GM18511 (cell line): ENCODE measurements around the gene CHRM3.

Source experiments
- ATAC-seq: cut with Tn5 transposase; IDR thresholded peaks from one replicate; pipeline ENCODE4 v1.9.1; 2021; ENCODE audit warnings: mild to moderate bottlenecking, moderate library complexity; ENCODE audit not compliant: unreplicated experiment

CHRM3 gene

DNA sequence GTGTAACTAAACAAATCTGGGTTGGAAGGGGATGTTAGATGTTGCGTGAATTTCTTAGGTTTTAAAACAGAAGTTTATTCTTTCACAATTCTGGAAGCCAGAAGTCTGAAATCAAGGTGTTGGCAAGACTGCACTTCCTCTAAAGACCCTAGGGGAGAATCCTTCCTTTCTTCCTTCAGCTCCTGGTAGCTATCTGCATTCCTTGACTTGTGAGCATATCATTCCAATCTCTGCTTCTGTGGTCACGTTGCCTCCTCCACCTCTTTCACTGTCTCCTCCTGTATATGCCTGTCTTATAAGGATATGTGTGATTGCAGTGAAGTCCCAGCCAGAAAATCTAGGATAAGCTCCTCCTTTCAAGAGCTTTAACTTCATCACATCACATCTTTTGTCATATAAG is 7.7 kb downstream of the CHRM3 start:
- no peak for ATAC-seq

DNA sequence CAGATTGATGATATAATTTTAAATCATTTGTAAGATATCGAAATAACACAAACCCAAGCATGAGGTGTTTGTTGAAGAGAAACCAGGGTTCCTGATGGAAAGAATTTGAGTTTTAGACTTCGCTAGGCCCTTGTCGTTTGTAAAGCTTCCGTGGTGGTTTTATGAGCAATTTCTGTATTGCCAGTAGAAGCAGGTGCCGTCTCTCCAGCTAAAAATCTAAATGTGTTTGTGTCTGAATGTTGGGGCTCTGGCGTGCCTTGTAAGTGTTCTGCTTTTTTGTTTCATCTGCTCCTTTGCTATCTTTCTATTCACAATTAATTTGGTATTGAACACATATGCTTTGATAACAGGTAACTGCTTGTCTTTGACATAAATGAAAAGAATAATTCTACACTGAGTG is 27.5 kb downstream of the CHRM3 start:
- no peak for ATAC-seq

- ATAC-seq, result no peak
Measured at GRCh38 chr1:239417221-239417620, 30.9 kb downstream of the CHRM3 start.

- ATAC-seq, result peak; percentile 45
Measured at GRCh38 chr1:239417986-239418640, 31.7 kb downstream of the CHRM3 start.

- ATAC-seq, result no peak
Measured at GRCh38 chr1:239418681-239419080, 32.3 kb downstream of the CHRM3 start.

DNA sequence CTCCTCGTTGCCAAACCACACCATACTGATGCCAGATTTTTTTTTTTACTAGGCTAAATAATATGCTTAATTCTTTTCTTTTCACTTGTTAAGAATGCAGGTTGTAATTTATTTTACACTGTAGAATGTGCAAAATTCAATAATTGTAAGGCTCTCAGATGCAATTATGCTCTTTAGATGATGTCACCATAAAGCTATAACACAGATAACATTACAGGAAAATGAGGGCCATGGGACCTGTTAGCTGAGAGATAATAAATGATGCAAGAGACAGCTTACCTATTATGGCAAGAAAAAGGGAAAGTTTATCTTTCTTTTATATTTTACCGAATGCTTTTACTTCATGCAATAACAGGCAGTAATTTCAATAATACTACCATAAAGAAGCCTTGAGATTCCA is 35.4 kb downstream of the CHRM3 start:
- no peak for ATAC-seq

- no peak for ATAC-seq
Measured at GRCh38 chr1:239422818-239423217, 36.5 kb downstream of the CHRM3 start.

DNA sequence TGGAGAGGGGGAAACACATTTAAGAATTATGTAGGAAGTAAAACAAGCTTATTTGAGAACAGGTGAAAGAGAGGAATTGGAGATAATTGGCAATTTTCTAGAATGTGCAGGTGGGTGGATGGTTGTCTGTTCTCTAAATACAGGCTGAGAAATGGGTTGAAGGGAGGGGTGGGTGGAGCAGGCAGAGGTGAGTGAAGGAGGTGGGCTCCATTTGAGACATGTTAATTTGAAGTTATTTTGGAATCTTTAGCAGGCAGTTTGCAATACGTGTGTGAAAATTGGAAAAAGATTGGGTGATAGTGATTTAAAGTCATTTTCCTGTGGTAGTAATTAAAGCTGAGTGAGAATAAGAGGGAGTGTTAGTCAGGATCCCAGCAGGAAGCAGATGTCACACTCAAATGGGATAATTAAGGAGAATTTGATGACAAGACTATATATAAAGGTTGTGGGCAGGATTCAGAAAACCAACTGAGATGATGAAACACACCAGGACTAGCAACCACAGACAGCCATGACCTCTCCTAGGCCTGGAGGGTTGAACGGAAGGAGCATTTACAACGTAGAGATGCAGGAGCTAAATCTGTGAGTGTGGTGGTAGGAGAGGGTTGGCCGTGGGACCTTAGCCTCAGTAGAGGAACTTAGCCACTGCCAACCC is 40.6 kb downstream of the CHRM3 start:
- ATAC-seq, result no peak

DNA sequence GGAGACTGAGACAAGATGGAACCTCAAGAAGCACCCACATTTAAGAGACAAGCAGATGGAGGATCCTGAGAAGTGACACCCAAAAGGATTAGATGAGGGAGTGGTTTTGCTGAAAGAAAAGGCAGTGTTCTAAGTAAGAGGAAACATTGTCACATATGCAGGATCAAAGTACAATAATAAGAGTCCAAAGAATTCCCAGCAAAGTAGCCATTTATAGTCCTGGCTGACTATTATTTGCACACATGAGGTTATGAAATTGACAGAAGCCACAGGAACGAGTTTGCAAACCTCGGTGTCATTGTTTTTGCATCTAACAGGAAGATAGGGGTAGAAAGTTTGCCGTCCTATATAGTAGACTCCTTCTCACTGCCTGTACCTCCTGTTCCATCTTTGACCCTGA is 41.3 kb downstream of the CHRM3 start:
- ATAC-seq, result no peak

GRCh38 chr1:239428120-239428710 is 41.8 kb downstream of the CHRM3 start:
- ATAC-seq, result no peak

- no peak for ATAC-seq
Measured at GRCh38 chr1:239429163-239429562, 42.8 kb downstream of the CHRM3 start.

GRCh38 chr1:239432255-239432654 is 45.9 kb downstream of the CHRM3 start:
- ATAC-seq, result no peak

DNA sequence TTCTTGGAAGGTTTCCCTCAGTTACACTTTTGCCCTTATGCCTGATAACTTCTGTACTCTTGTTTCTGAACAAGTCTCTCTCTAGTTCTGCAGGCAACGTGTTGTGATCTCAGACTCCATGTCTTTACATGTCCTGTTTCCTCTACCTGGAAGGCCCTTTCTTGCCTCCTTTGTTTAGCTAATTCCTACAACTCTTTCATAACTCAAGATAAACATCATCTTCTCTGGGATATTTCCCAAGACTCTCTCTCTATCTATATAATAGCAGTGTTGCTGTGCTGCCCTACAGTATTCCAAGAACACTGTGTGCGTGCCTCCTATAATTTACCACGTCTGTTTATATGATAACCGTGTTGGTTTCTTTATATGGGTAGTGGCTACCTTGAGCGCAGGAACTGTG is 47.8 kb downstream of the CHRM3 start:
- ATAC-seq, result no peak
